Endothelial cell (in vitro differentiated cells): ENCODE measurements around the gene DIDO1. TPM values are rescaled to one million over a fixed set of nuclear protein-coding genes. Genes with fewer than 3 reads are reported as not detected.

Experiments
- DNase-seq: peaks from one replicate; pipeline ENCODE4 v3.0.0; 2021; ENCODE audit warnings: low spot score
- H3K27ac Mint-ChIP-seq: one replicate; pipeline ENCODE4 v1.8.0; 2021; ENCODE audit warnings: mixed read lengths, inconsistent platforms; ENCODE audit not compliant: unreplicated experiment
- H3K27me3 Mint-ChIP-seq: one replicate; pipeline ENCODE4 v1.8.0; 2021; ENCODE audit warnings: mild to moderate bottlenecking, moderate library complexity, mixed read lengths, inconsistent platforms; ENCODE audit not compliant: unreplicated experiment
- H3K36me3 Mint-ChIP-seq: one replicate; pipeline ENCODE4 v1.8.0; 2021; ENCODE audit warnings: mild to moderate bottlenecking, low read depth, mixed read lengths, inconsistent platforms; ENCODE audit not compliant: unreplicated experiment
- H3K4me1 Mint-ChIP-seq: one replicate; pipeline ENCODE4 v1.8.0; 2021; ENCODE audit warnings: mild to moderate bottlenecking, mixed read lengths, inconsistent platforms; ENCODE audit not compliant: unreplicated experiment
- H3K4me3 Mint-ChIP-seq: one replicate; pipeline ENCODE4 v1.8.0; 2021; ENCODE audit warnings: mild to moderate bottlenecking, mixed read lengths, inconsistent platforms; ENCODE audit not compliant: unreplicated experiment
- H3K9me3 Mint-ChIP-seq: one replicate; pipeline ENCODE4 v1.8.0; 2021; ENCODE audit warnings: mixed read lengths, inconsistent platforms; ENCODE audit not compliant: unreplicated experiment
- total RNA-seq: library from RNA; stranded (reverse); fragmentation: NEBNext Ultra II Directional; extraction: Animal tissue kit (Norgen Biotek cat#: 25700); gene quantifications from one replicate; pipeline ENCODE4 v1.2.1, GENCODE V29; 2021; ENCODE audit not compliant: unreplicated experiment
- TF ChIP-seq, protein P1 (sequence below): fragments of 200-600 bp; sonication (generic); IDR thresholded peaks from one replicate; pipeline ENCODE4 v1.5.0; 2021; ENCODE audit warnings: antibody characterized with exemption; ENCODE audit not compliant: unreplicated experiment

The DIDO1 gene
- total RNA-seq, 1 donor from 2014 or later, result 61.0 TPM

DNA sequence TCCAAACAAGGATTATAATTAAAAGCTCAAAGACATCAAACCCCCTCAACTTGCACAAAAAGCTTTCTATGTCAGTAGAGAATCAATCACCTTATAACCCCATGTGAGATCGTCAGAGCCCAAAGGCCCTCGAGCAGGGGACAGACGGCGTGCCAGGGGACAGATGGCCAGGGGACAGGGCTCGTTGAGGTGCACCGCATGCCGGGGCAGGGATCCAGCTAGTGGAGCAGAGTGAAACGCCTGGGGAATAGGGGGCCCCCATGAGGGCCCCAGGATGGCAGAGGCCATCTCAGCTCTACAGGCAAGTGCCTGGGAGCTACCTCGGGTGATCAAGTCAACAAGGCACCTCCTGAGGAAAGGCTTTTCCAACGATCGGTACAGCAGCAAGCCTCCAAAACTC, 28.6 kb downstream of the DIDO1 start:
- TF ChIP-seq, protein P1, sequence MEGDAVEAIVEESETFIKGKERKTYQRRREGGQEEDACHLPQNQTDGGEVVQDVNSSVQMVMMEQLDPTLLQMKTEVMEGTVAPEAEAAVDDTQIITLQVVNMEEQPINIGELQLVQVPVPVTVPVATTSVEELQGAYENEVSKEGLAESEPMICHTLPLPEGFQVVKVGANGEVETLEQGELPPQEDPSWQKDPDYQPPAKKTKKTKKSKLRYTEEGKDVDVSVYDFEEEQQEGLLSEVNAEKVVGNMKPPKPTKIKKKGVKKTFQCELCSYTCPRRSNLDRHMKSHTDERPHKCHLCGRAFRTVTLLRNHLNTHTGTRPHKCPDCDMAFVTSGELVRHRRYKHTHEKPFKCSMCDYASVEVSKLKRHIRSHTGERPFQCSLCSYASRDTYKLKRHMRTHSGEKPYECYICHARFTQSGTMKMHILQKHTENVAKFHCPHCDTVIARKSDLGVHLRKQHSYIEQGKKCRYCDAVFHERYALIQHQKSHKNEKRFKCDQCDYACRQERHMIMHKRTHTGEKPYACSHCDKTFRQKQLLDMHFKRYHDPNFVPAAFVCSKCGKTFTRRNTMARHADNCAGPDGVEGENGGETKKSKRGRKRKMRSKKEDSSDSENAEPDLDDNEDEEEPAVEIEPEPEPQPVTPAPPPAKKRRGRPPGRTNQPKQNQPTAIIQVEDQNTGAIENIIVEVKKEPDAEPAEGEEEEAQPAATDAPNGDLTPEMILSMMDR, result no peak
- Mint-ChIP-seq H3K27me3 (peaks cover 11% of the 10 kb centered on the region), H3K27ac (no peak overlapping the region), H3K36me3 (peaks cover 24% of the 10 kb centered on the region), H3K9me3 (no peaks in the 10 kb centered on the region), H3K4me3 (no peak overlapping the region), H3K4me1 (peaks cover 17% of the 10 kb centered on the region)
- DNase-seq, result no peak

DNA sequence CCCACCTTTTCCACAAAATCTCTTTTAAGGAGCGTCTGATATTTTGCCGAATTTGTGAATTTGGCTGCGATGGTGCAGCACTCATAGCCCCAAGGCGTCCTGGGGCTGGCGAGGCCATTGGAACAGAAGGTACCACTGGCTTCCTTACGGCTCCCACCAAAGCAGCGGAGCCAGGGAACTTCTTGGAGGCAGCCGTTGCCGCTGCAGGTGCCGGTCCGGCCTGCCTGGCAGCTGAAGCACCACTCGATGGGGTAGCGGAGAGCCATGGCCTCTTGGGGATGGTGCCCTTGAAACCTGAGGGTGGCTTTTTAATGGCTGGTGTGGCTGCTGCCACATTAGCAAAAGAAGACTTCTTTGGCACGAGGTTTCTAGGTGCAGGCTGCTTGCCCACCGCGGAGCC, 29.8 kb downstream of the DIDO1 start:
- Mint-ChIP-seq H3K4me3 (no peak overlapping the region), H3K4me1 (peaks cover 17% of the 10 kb centered on the region), H3K27me3 (peaks cover 11% of the 10 kb centered on the region), H3K36me3 (peaks cover 23% of the 10 kb centered on the region), H3K9me3 (no peaks in the 10 kb centered on the region), H3K27ac (no peak overlapping the region)
- TF ChIP-seq, protein P1, result no peak
- DNase-seq, result no peak

DNA sequence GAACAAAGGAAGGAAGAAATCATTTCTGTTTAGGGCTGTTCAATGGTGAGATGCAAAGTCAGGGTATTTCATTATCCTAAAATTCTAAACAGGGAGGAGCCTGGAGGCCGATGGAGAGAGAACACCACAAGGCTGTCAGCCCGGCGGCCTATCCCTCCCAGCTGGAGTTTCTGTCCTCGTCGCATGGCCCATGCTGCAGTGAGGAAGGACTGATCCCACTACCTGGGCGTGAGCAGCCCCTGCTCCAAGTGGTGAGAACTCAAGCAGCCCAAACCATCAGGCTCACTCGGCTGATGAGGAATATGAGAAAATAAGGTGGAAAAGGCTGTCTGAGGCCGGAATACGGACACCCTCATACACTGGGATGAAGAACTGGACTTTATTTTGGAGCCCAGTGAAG, 30.8 kb downstream of the DIDO1 start:
- Mint-ChIP-seq H3K9me3 (no peaks in the 10 kb centered on the region), H3K4me1 (peaks cover 16% of the 10 kb centered on the region), H3K4me3 (no peak overlapping the region), H3K27me3 (peaks cover 11% of the 10 kb centered on the region), H3K27ac (no peak overlapping the region), H3K36me3 (peaks cover 33% of the 10 kb centered on the region)
- DNase-seq, result no peak
- TF ChIP-seq, protein P1, result no peak

DNA sequence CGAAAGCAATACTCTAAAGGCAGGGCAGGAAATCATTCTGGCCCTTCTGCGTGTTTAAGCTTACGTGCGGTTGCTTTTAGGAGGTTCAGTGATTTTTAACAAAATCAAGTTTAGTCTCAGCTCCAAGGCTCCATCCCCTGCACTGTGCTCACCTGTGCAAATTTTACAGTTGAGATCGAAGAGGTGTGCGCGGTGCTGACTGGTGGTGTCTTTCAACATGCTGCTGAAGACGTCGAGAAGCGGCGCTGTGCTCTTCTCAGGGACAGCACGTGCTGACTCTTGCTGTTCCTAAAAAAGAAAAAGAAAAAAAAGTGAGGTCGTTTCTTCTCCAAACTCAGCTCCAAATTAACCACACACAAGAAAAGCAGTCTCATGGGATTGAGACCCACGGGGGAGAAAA, 32.0 kb downstream of the DIDO1 start:
- Mint-ChIP-seq H3K9me3 (no peaks in the 10 kb centered on the region), H3K36me3 (peaks cover 38% of the 10 kb centered on the region), H3K27me3 (peaks cover 10% of the 10 kb centered on the region), H3K4me1 (peaks cover 16% of the 10 kb centered on the region), H3K27ac (no peak overlapping the region), H3K4me3 (no peak overlapping the region)
- no peak for DNase-seq
- TF ChIP-seq, protein P1, result peak; percentile 2

DNA sequence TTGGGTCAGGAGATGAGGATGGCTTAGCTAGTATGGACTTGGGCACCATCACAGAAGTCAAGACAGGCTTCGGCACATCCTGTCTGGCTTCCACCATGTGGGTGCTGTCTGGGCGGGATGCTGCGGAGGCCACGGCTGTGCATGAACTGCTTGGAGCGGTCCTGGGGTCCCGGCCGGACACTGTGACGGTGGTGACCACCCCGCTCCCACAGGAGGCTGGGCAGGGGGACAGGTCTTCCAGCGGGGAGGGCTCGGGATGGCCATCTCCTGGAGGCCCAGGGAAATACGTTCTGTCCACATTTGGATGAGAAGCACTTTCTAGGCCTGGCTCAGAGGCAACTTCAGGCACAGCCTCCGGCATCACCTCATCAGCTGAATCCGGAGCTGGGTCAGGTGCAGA, 32.6 kb downstream of the DIDO1 start:
- Mint-ChIP-seq H3K36me3 (peaks cover 39% of the 10 kb centered on the region), H3K9me3 (no peaks in the 10 kb centered on the region)

More for the DNA sequence above, 32.6 kb downstream of the DIDO1 start:
- peaks cover 5% of the 10 kb centered on the region for H3K27me3 Mint-ChIP-seq
- TF ChIP-seq, protein P1, result peak; percentile 29
- no peak overlapping the region for H3K4me3 Mint-ChIP-seq
- H3K27ac Mint-ChIP-seq, result no peak overlapping the region
- DNase-seq, result no peak
- peaks cover 15% of the 10 kb centered on the region for H3K4me1 Mint-ChIP-seq
